ENCODE results near the gene CREB3L1.

CREB3L1 gene

DNA sequence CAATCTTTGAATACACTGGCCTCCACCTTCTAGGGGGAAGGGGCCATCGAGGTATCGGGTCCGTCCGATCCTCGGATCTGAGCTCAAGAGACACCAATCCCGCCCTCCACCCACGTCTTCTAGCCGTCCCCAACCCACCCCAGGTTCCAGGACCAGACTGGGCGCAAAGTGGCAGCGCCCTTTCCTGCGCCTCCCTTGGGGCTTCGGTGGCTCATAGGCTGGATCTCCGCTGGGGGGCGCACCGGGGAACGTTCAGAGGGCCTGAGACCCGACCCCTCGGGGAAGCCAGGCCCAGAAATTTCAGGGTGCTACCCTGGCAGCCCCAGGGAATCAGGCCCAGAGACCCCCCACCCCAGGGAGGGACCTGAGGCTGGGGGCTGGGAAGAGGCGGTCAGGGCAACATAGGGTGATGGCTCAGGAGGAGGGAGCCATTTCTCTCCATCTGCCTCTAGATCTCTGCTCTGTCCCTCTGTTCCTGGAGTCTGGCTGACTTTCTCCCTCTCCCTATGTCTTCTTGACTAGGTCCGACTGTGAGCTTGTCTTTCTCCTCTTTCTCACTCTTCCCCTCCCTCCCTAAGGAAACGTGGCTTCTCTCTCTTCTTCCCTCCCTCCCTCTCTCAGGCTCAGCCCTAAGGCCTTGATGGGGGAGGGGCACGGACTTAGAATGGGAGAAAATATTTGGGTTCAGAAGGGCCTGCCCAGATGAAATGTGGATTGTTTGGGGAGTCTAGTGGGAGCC is 1.1 kb downstream of the CREB3L1 start:
- DNase-seq (peak; percentile 37 to 51), ATAC-seq (peak; percentile 73)
- Mint-ChIP-seq H3K4me1 (peaks cover 15% of the 10 kb centered on the region), H3K27me3 (peaks cover 53% of the 10 kb centered on the region), H3K27ac (no peak overlapping the region), H3K4me3 (peak overlapping the region; percentile 20 to 40), H3K9me3 (no peaks in the 10 kb centered on the region)

DNA sequence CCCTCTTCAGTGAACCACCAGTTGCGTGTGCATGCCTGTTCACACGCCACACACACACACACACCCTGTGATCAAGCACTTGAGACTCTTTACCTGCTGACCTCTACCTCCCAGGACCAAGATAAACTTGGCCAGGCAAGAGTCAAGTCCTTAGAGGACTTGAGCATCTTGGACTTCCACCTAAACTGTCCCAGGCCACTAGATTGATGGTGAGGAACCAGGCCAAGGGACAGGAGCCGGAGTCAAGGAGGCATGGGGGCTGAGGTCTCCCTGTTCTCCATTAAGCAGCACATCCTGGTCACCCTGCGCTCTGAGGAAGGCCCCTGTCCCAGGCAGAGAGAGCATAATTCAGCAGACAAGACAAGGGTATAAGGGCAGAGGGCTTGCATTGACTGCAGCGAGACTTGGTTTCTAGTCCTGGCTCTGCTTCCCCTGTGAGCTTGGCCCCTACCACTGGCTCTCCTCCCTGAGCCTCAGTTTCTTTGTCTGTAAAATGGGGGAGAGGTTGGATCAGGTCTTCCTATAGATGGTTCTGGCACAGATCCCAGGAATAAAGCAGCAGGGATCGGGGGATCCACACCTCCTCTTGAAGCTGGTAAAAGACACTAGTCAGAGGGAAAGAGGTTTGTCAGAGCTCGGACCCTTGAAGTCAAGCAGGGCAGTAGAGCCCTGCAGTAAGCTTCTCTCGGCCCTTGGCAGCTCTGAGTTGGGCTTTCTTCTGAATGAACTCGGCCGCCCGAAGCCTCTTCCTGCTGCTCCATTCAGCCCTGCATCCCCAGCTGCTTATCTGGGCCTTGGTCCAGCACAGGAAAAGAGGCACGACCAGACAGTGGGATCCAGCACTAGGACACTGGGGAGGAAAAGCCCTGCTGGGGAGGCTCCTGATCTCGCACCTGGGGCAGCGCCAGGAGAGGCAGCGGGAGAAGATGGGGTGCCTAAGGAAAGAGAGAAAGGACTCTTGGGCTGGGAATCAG is 2.0 kb downstream of the CREB3L1 start:
- ATAC-seq (no peak), DNase-seq (no peak)
- H3K27ac Mint-ChIP-seq = no peak overlapping the region
- no peak overlapping the region for H3K4me3 Mint-ChIP-seq
- peaks cover 53% of the 10 kb centered on the region for H3K27me3 Mint-ChIP-seq
- H3K4me1 Mint-ChIP-seq = peaks cover 15% of the 10 kb centered on the region
- H3K9me3 Mint-ChIP-seq = no peaks in the 10 kb centered on the region

DNA sequence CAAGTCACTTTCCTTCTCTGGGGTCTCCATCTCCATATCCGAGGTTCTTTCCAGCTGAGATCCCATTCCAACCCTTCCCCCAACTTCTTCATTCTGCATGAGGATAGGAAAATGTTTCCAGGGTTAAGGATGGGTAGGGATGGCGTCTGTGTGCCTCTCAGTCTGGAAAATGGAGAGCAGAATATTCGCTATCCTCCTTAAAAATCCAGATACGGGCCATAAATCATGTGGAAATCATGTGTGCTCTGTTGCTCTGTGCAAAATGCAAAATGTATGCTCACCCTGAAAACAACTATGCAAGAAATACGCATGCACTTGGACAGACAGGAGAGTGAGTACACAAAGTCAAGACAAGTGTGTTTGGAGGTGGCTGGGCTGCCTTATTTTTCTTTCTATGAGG is 3.2 kb downstream of the CREB3L1 start:
- no peak for DNase-seq
- H3K27ac Mint-ChIP-seq = no peak overlapping the region
- peaks cover 53% of the 10 kb centered on the region for H3K27me3 Mint-ChIP-seq
- H3K9me3 Mint-ChIP-seq = no peaks in the 10 kb centered on the region
- peaks cover 15% of the 10 kb centered on the region for H3K4me1 Mint-ChIP-seq
- H3K4me3 Mint-ChIP-seq = no peak overlapping the region
- no peak for ATAC-seq

DNA sequence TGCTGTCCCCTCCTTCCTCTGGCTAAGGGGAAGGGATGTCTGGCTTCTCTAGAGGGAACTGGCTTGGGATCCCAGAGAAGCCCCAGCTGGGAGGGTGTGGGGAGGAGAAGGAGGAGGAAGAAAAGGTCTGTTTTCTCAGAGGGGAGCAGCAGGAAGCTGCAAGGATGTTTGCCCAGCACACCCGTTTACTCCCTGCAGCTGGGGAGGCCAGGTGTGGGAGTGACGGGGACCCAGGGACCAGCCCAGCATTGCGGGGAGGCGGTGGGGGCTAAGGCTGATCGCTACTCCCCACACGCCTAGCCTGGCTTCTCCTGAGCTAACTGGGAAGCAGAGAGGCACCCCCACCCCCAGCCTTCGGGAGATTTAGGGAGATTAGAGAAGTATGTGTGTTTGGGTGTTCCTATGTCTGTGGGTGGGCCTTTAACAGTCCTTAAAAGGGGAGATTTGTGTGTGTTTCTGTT is 3.9 kb downstream of the CREB3L1 start:
- DNase-seq (no peak), ATAC-seq (peak; percentile 27)
- Mint-ChIP-seq H3K4me3 (no peak overlapping the region), H3K27me3 (peaks cover 49% of the 10 kb centered on the region), H3K9me3 (no peaks in the 10 kb centered on the region), H3K4me1 (peaks cover 15% of the 10 kb centered on the region), H3K27ac (no peak overlapping the region)

DNA sequence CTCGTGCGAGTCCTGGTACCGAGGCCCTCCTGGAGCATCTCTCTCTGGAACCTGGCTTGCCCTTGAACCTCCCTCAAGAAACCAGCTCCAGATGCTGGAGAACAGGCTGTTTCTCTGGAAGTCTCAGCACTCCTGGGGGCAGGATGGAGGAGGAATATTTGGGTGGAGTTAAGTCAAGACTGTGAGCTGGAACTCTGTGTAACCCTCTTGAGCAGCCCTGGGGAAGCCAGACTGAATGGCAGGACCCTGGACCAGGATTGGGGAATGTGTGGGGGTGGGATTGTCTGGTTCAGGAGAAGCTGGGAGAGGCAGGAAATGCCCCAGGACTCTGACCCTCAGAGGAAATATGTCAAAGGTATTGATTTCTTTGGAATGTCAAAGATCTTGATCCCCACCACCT is 7.7 kb downstream of the CREB3L1 start:
- peaks cover 15% of the 10 kb centered on the region for H3K27me3 Mint-ChIP-seq
- H3K9me3 Mint-ChIP-seq = no peaks in the 10 kb centered on the region
- no peak overlapping the region for H3K4me3 Mint-ChIP-seq
- ATAC-seq (no peak), DNase-seq (no peak)
- H3K4me1 Mint-ChIP-seq = peaks cover 10% of the 10 kb centered on the region
- H3K27ac Mint-ChIP-seq = no peak overlapping the region

DNA sequence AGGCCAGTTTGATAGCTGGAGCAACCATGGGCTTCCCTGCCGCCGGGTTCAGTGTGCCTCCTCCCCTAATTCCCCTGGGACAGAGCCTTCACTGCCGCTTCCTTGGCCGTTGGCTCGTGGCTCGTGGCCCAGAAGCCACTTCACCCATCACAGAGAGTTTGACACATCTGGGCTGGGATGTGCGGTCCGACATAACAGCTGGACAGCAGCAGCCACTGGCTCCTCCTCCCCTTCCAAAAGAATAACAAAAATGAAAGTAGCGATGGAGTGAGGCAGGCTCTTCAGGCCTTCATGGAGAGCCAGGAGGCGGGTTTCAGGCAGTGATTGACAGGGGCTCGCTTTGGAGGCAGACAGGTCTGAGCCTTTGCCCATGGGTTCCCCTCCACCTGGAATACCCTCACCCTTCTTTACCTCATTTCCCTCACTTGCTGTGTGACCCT is 8.2 kb downstream of the CREB3L1 start:
- H3K4me1 Mint-ChIP-seq = peaks cover 10% of the 10 kb centered on the region
- no peaks in the 10 kb centered on the region for H3K9me3 Mint-ChIP-seq
- H3K4me3 Mint-ChIP-seq = no peak overlapping the region
- ATAC-seq = no peak
- H3K27me3 Mint-ChIP-seq = peaks cover 20% of the 10 kb centered on the region
- no peak for DNase-seq
- peak overlapping the region in 1 of 2 donors; percentile 23 for H3K27ac Mint-ChIP-seq

DNA sequence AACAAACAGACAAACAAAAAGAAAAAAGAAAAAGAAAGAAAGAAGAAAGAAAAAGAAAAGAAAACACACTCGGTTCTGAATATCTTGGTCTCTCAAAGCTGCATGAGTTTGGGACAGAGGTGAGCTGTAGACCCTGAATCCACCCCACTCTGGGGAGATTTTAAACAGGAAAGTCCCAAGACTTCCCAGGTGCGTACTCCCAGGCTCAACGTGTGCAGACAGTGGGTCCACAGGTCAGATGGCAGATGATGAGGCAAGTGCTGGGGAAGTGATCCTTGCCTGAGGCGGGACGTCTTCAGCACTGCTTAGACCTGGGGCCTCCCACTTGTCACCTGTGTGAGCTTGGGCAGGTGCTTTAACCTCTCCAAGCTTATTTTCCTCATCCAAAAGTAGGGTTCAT is 9.3 kb downstream of the CREB3L1 start:
- no peak for ATAC-seq
- H3K4me3 Mint-ChIP-seq = no peak overlapping the region
- H3K27ac Mint-ChIP-seq = no peak overlapping the region
- DNase-seq = no peak
- H3K9me3 Mint-ChIP-seq = no peaks in the 10 kb centered on the region
- H3K27me3 Mint-ChIP-seq = peaks cover 9% of the 10 kb centered on the region
- no peaks in the 10 kb centered on the region for H3K4me1 Mint-ChIP-seq

DNA sequence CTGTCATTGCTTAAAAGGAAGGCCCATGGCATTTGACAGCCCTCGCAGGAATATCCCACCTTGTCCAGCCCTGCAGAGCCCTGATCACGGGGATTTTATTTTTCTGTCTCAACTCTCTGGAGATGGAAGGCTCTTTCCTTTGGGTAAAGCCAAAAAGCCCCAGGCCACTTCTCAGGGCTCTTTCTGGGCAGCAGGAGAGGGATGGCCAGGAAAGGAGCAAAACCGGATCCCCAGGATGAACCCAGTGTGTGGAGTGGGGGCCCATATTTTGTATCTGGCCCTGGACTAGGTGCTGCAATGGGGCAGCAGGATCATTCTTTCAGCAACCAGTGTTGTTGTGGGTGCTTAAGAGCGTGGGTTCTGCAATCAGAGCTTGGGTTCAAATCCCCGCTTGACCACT is 11.0 kb downstream of the CREB3L1 start:
- Mint-ChIP-seq H3K27me3 (peaks cover 7% of the 10 kb centered on the region), H3K4me3 (no peak overlapping the region), H3K9me3 (no peaks in the 10 kb centered on the region), H3K4me1 (no peaks in the 10 kb centered on the region), H3K27ac (no peak overlapping the region)
- ATAC-seq (no peak), DNase-seq (no peak)

DNA sequence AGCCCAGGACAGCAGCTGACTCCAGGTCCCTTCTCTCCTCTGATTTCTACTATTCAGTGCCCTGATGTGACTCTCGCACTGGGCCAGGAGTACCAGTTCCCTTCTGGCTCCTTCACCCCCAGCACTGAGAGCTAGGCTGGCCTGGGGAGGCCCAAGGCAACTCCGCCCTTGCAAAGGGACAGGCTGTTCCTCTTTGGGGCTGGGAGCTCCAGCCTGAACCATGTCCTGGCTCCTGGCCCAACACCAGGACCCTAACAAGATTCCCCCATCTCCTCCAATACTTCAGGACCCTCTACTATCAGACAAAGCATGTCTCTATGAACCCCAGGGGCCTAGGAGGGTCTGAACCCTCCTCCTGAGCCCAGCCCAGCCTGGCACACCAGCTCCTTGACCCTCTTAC is 12.5 kb downstream of the CREB3L1 start:
- Mint-ChIP-seq H3K4me1 (peaks cover 3% of the 10 kb centered on the region), H3K27me3 (peaks cover 7% of the 10 kb centered on the region), H3K4me3 (no peak overlapping the region), H3K9me3 (no peaks in the 10 kb centered on the region), H3K27ac (no peak overlapping the region)
- DNase-seq (no peak), ATAC-seq (no peak)

DNA sequence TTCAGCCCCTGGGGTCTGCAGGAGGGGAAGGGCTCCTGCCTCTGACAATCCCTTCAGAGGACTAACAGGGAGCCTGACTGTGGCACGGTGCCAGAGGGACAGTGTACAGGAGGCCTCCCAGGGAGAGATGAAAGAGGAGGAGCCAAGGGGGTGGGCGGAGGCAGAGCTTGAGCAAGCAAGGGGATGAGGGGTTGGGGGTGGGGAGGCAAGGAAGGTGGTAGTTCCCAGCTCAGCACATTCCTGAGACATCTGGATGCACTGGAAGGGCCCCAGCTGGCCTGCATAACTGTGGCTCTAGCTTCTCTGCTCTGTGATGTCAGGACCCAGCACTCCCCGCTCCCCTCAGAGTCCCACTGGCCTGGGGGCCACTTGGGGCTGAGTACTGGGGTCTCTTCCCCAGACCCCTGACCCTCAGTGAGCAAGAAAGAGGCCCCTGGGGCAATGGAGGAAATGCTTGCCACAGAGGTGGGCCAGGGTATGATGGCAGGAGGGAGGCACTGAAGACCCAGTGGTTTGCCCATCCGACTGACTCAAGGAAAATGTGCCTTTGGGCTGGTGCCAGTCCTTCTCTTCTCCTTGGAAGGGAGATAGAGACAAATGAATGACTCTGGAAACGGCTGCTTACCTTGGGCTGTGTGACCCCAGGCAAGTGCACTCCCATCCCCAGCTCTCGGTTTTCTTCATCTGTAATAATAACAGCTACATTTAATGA is 13.3 kb downstream of the CREB3L1 start:
- H3K27ac Mint-ChIP-seq = no peak overlapping the region
- H3K4me1 Mint-ChIP-seq = peaks cover 10% of the 10 kb centered on the region
- peaks cover 12% of the 10 kb centered on the region for H3K27me3 Mint-ChIP-seq
- ATAC-seq (no peak), DNase-seq (no peak)
- no peak overlapping the region for H3K4me3 Mint-ChIP-seq
- no peaks in the 10 kb centered on the region for H3K9me3 Mint-ChIP-seq

DNA sequence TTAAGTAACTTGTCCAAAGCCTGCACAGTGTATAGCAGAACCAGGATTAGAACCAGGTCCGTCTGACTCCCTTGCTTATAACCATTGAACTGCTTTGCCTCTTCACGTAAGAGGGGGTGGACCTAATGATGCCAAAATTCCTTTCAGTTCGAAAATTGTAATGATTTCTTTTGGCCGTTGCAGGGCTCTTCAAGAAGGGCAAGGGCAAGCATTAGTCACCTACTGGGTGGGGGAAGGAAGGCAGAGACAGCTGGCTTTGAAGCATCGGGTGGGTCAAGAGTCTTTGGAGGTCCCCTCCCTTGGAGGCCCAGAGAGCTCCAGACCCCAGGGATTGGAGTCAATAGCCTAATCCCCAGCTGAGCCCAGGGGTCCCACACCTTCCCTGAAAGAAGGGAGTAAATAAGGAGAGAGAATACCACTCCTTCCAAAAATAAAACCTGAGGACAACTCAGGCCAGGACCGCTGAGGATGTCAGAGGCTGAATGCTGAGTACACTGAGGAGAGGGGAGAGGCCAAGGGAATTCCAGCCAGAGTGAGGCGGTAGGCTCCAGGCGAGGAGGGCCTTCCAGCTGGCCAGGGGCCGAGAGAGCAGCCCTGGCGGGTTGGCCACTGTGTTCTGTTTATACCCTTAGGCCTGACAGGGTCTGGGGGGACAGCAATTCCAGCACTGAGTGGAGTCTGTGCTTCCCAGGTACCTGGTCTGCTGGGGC is 14.1 kb downstream of the CREB3L1 start:
- no peak for ATAC-seq

DNA sequence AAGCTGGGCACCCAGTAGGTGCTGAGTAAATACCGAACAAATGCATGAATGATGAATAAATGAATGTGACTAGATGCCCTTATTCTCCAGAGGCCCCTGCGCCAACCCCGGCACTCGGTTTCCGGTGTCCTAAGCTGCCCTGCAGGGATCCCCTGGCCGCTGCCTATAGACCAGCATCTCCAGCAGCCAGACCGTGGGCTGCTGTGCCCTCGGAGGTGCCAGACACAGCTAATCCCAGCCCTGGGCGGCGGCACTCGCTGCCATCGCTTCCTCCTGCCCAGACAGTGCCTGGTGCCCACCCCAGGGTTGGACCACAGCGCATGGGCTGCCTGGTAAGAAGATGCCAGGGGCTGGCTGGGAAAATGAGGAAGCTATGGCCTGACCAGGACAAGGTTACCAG is 15.6 kb downstream of the CREB3L1 start:
- Mint-ChIP-seq H3K9me3 (no peaks in the 10 kb centered on the region), H3K4me3 (no peak overlapping the region), H3K27ac (no peak overlapping the region), H3K27me3 (peaks cover 30% of the 10 kb centered on the region), H3K4me1 (peaks cover 15% of the 10 kb centered on the region)
- no peak for DNase-seq
- no peak for ATAC-seq

More for the DNA sequence above, 14.1 kb downstream of the CREB3L1 start:
- Mint-ChIP-seq H3K4me1 (peaks cover 15% of the 10 kb centered on the region), H3K27ac (no peak overlapping the region), H3K9me3 (no peaks in the 10 kb centered on the region), H3K4me3 (no peak overlapping the region), H3K27me3 (peaks cover 17% of the 10 kb centered on the region)
- no peak for DNase-seq

DNA sequence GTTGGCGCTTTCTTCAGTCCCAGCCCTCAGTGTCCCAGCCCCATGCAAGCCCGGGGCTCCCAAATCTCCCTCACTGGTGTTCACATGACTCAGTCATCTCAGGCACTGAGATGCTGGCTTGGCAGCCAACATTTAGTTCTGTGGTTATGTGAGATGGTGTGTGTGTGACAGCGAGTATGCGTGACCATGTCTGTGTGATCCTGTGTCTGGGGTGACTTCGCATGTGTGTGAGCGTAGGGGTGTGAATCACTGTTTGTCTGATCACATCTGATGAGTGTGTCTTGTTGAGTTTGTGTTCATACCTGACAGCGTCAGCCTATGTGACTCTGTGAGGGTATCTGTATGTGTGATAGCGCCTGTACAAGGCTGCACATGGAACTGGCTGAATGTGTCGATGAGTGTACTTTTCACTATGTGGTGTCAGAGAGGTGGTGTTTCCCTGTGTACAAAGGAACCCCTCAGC is 16.2 kb downstream of the CREB3L1 start:
- DNase-seq = no peak
- no peak overlapping the region for H3K27ac Mint-ChIP-seq
- H3K9me3 Mint-ChIP-seq = no peaks in the 10 kb centered on the region
- ATAC-seq = no peak
- no peak overlapping the region for H3K4me3 Mint-ChIP-seq
- H3K4me1 Mint-ChIP-seq = peaks cover 15% of the 10 kb centered on the region
- peaks cover 35% of the 10 kb centered on the region for H3K27me3 Mint-ChIP-seq

DNA sequence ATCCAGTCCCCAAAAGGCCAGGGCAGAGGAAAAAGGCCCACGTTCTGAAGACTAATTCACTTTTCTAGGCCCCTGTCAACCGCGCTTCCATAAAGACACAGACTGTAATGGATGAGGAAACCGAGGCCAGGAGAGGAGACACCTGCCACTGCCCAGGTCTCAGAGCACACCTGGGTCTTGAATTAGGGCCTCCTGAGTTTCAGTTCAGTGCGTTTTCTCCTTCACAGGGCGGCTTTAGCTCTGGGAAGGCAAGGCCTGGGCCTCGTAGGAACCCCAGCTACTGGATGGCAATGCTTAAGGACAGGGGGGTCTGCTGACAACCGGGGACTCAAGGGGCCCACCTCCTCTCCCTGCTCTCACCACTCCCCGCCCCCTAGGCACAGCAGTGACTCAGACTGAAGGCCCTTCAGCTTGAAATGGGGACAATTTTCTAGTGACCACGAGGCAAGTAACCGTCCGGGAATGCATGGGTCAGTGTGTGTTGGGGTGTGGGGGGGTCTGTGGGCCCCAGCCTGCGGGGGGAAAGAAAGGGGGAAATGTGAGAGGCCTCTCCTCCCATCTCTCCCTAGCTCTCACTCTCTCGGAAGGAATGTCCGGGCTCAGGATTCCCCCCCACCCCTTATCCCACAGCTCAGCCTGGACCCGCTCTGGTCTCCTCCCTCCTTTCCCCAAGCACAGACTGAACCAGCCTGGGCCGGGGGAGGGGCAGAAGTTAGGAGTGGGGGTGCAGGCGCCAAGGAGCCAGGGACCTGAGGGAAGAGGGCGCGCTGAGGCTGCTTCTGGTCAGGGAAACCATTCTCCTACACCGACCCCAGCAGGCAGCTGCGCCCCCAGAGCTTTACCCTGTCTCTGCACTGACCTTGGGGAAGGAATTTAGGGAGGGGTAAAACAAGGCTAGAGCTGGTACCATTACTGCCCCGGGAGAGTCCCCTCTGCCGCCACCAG is 17.2 kb downstream of the CREB3L1 start:
- peak; percentile 48 for ATAC-seq
- no peaks in the 10 kb centered on the region for H3K9me3 Mint-ChIP-seq
- H3K27me3 Mint-ChIP-seq = peaks cover 40% of the 10 kb centered on the region
- peak overlapping the region; percentile 89 to 91 for H3K4me3 Mint-ChIP-seq
- H3K27ac Mint-ChIP-seq = no peak overlapping the region
- peaks cover 15% of the 10 kb centered on the region for H3K4me1 Mint-ChIP-seq
- no peak for DNase-seq
